ENCODE data around the gene UGT1A5. TPM values are rescaled to one million over a fixed set of nuclear protein-coding genes. Genes with fewer than 3 reads are reported as not detected.

Gene UGT1A5
- total RNA-seq, 1 experiment from 2014 or later, result not detected

DNA sequence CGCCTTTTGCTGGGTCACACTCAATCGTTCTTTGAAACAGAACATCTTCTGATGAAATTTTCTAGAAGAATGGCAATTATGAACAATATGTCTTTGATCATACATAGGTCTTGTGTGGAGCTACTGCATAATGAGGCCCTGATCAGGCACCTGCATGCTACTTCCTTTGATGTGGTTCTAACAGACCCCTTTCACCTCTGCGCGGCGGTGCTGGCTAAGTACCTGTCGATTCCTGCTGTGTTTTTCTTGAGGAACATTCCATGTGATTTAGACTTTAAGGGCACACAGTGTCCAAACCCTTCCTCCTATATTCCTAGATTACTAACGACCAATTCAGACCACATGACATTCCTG is 532 bp downstream of the UGT1A5 start:
- TF ChIP-seq EZH2 (IDR thresholded peaks at IDR 0.05; ENCODE audit: borderline replicate concordance, low read depth, low read length, poor library complexity, severe bottlenecking) (no peak), CTCF (conservative IDR thresholded peaks at IDR 0.05; ENCODE audit: low read depth, low read length) (no peak)
- intact Hi-C loops (cut with micrococcal nuclease; ENCODE audit: unreplicated experiment), result no loop called here
- CTCF ChIA-PET, result no interaction called here

GRCh38 chr2:233714121-233714520 is 1.4 kb downstream of the UGT1A5 start:
- Histone ChIP-seq H3K4me1 (ENCODE audit: insufficient read depth, low read length, poor library complexity, severe bottlenecking) (peaks cover 5% of the 10 kb centered on the region), H3K9me3 (ENCODE audit: low read depth, low read length, poor library complexity, severe bottlenecking) (no peaks in the 10 kb centered on the region), H3K27ac (ENCODE audit: low read depth, low read length, poor library complexity, severe bottlenecking) (no peak overlapping the region), H3K27me3 (replicated peaks; ENCODE audit: insufficient read depth, low read depth, low read length, poor library complexity) (no peaks in the 10 kb centered on the region), H3K36me3 (ENCODE audit: insufficient read depth, low read length, poor library complexity, severe bottlenecking) (no peaks in the 10 kb centered on the region), H3K4me3 (ENCODE audit: low read depth, low read length, poor library complexity, severe bottlenecking) (no peak overlapping the region)
- no peak for TF ChIP-seq EZH2 (IDR thresholded peaks at IDR 0.05; ENCODE audit: borderline replicate concordance, low read depth, low read length, poor library complexity, severe bottlenecking)
- TF ChIP-seq CTCF (conservative IDR thresholded peaks at IDR 0.05; ENCODE audit: low read depth, low read length), result no peak
- DNase-seq (ENCODE audit: low spot score), result no peak
- BruUV-seq (replicated peaks), result no TSS peak
- intact Hi-C loops (cut with micrococcal nuclease; ENCODE audit: unreplicated experiment), result no loop called here
- POLR2A ChIA-PET (ENCODE audit: low non-redundant PET), result no interaction called here
- CTCF ChIA-PET, result no interaction called here

More for the DNA sequence above, 532 bp downstream of the UGT1A5 start:
- Histone ChIP-seq H3K36me3 (ENCODE audit: insufficient read depth, low read length, poor library complexity, severe bottlenecking) (no peaks in the 10 kb centered on the region), H3K9me3 (ENCODE audit: low read depth, low read length, poor library complexity, severe bottlenecking) (no peaks in the 10 kb centered on the region), H3K4me1 (ENCODE audit: insufficient read depth, low read length, poor library complexity, severe bottlenecking) (peaks cover 12% of the 10 kb centered on the region), H3K4me3 (ENCODE audit: low read depth, low read length, poor library complexity, severe bottlenecking) (no peak overlapping the region), H3K27ac (ENCODE audit: low read depth, low read length, poor library complexity, severe bottlenecking) (no peak overlapping the region), H3K27me3 (replicated peaks; ENCODE audit: insufficient read depth, low read depth, low read length, poor library complexity) (no peaks in the 10 kb centered on the region)
- BruUV-seq (replicated peaks), result no TSS peak
- POLR2A ChIA-PET (ENCODE audit: low non-redundant PET), result no interaction called here
- no peak for DNase-seq (ENCODE audit: low spot score)

GRCh38 chr2:233718552-233718951 is 5.8 kb downstream of the UGT1A5 start, which contains the start of gene UGT1A4:
UGT1A4 (plus strand) TSS chr2:233718736; CDS start chr2:233718821, 85 bp downstream.
- POLR2A ChIA-PET (ENCODE audit: low non-redundant PET), result no interaction called here
- Histone ChIP-seq H3K4me3 (ENCODE audit: low read depth, low read length, poor library complexity, severe bottlenecking) (no peak within 1 kb of the TSS), H3K36me3 (ENCODE audit: insufficient read depth, low read length, poor library complexity, severe bottlenecking) (no peaks in the 10 kb centered on the region), H3K4me1 (ENCODE audit: insufficient read depth, low read length, poor library complexity, severe bottlenecking) (no peaks in the 10 kb centered on the region), H3K9me3 (ENCODE audit: low read depth, low read length, poor library complexity, severe bottlenecking) (no peaks in the 10 kb centered on the region), H3K27me3 (replicated peaks; ENCODE audit: insufficient read depth, low read depth, low read length, poor library complexity) (no peaks in the 10 kb centered on the region), H3K27ac (ENCODE audit: low read depth, low read length, poor library complexity, severe bottlenecking) (no peak within 1 kb of the TSS)
- TF ChIP-seq EZH2 (IDR thresholded peaks at IDR 0.05; ENCODE audit: borderline replicate concordance, low read depth, low read length, poor library complexity, severe bottlenecking) (no peak), CTCF (conservative IDR thresholded peaks at IDR 0.05; ENCODE audit: low read depth, low read length) (no peak)
- no TSS peak for BruUV-seq (replicated peaks)
- intact Hi-C loops (cut with micrococcal nuclease; ENCODE audit: unreplicated experiment), result no loop called here
- DNase-seq (ENCODE audit: low spot score), result no peak
- CTCF ChIA-PET, result no interaction called here

Measured in A673 (cell line).